ENCODE results near the gene CIC.
"Not testable (repeated sequence)": the region's sequence is repeated elsewhere in the genome, so short reads cannot be mapped to it uniquely, and the experiment has no call there.

CIC gene

GRCh38 chr19:42327381-42327780 lies 58.3 kb downstream of the CIC start:
- FAIRE-seq (no peak), DNase-seq (ENCODE audit: insufficient read length, low spot score) (no peak)

DNA sequence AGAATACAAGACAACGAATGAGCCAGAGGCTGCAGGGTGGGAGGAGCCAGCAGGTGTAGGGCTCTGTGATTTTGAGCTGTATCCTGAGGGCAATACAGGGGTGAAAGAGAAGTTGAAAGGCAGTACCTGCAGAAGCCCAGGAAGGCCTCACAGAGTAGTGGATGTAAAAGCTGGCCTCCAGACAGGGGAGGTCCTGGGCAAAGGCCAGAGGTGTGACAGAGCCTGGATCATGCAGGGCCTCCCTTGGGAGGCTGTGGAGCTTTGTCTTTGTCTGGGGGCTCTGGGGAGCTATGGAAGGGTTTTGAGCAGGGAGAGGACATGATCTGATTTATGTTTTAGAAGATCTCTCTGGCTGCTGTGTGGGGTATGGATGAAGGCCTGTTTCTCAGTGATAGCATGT lies 59.1 kb downstream of the CIC start:
- FAIRE-seq, result no peak

GRCh38 chr19:42328854-42329253 lies 59.8 kb downstream of the CIC start:
- FAIRE-seq (no peak), DNase-seq (ENCODE audit: insufficient read length, low spot score) (no peak)

More for the DNA sequence above, 59.1 kb downstream of the CIC start:
- DNase-seq (ENCODE audit: insufficient read length, low spot score), result no peak

DNA sequence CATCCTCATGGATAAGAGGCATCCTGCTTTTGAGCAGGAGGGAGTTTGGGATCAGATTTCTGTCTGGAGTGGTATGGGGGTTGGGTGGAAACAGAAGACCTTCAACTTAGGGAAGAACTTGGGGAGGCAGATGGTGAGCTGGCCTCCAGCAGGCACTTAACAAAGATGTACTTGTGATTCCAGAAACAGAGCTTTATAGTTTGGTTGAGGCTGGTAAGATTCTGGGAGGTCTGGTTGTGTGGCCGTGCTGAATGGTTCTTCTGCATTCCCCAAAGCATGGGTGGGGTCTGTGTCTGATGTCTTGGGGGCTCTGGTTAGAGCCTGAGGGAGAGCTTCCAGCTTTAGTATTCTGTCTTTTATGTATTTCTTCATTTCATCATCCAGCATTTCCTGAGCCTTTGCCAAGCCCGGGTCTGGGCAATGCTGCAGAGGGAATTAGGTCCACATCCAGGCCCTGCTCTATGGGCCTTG lies 61.2 kb downstream of the CIC start:
- DNase-seq (ENCODE audit: insufficient read length, low spot score) (no peak), FAIRE-seq (no peak)

- DNase-seq (ENCODE audit: insufficient read length, low spot score); FAIRE-seq: not testable (repeated sequence)
Observed at GRCh38 chr19:42331333-42331732, 62.3 kb downstream of the CIC start.

- DNase-seq (ENCODE audit: insufficient read length, low spot score) (no peak), FAIRE-seq (no peak)
Observed at GRCh38 chr19:42332059-42332458, 63.0 kb downstream of the CIC start.

- no peak for FAIRE-seq
- no peak for DNase-seq (ENCODE audit: insufficient read length, low spot score)
Observed at GRCh38 chr19:42333018-42333417, 64.0 kb downstream of the CIC start.

GRCh38 chr19:42333975-42334696 lies 65.1 kb downstream of the CIC start:
- FAIRE-seq (no peak), DNase-seq (ENCODE audit: insufficient read length, low spot score) (no peak)

DNA sequence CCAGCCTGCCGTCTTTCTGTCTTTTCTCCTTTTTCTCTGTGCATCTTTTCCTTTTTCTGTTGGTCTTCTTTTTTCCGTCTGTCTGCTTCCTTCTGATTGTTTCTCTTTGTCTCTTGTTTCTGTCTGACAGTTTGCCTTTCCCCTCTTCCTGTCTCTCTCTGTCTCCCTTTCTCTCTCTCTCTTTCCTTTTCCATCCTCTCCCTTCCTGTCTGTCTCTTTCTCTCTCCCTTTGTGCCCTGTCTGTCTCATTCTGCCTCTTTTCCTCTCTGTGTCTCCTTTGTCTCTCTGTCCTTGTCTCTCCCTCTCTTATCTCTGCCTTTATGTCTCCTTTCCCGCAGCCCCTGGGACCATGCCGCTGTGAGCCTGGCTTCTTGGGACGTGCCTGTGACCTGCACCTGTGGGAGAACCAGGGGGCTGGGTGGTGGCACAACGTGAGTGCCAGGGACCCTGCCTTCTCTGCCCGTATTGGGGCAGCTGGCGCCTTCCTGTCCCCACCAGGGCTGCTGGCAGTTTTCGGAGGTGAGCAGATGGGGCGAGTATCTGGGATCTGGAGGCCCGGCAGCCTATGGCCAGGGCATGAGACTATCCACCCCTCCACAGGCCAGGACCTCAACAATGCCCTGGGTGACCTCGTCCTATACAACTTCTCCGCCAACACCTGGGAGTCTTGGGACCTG lies 65.8 kb downstream of the CIC start:
- FAIRE-seq (no peak), DNase-seq (ENCODE audit: insufficient read length, low spot score) (no peak)

- DNase-seq (ENCODE audit: insufficient read length, low spot score) (no peak), FAIRE-seq (no peak)
Observed at GRCh38 chr19:42335374-42335936, 66.4 kb downstream of the CIC start.

DNA sequence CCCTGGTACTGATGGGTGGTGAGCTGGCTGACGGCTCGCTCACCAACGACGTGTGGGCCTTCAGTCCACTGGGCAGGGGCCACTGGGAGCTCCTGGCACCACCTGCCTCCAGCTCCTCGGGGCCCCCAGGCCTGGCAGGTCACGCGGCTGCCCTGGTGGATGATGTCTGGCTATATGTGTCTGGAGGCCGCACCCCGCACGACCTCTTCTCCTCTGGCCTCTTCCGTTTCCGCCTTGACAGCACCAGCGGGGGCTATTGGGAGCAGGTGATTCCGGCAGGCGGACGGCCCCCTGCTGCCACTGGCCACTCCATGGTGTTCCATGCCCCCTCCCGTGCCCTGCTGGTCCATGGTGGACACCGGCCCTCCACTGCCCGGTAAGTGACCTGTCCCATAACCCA lies 66.9 kb downstream of the CIC start:
- FAIRE-seq, result no peak
- no peak for DNase-seq (ENCODE audit: insufficient read length, low spot score)

GRCh38 chr19:42339126-42339860 lies 70.2 kb downstream of the CIC start:
- DNase-seq (ENCODE audit: insufficient read length, low spot score); FAIRE-seq: not testable (repeated sequence)

- not testable (repeated sequence) for DNase-seq (ENCODE audit: insufficient read length, low spot score); FAIRE-seq
Observed at GRCh38 chr19:42339922-42340321, 70.9 kb downstream of the CIC start.

DNA sequence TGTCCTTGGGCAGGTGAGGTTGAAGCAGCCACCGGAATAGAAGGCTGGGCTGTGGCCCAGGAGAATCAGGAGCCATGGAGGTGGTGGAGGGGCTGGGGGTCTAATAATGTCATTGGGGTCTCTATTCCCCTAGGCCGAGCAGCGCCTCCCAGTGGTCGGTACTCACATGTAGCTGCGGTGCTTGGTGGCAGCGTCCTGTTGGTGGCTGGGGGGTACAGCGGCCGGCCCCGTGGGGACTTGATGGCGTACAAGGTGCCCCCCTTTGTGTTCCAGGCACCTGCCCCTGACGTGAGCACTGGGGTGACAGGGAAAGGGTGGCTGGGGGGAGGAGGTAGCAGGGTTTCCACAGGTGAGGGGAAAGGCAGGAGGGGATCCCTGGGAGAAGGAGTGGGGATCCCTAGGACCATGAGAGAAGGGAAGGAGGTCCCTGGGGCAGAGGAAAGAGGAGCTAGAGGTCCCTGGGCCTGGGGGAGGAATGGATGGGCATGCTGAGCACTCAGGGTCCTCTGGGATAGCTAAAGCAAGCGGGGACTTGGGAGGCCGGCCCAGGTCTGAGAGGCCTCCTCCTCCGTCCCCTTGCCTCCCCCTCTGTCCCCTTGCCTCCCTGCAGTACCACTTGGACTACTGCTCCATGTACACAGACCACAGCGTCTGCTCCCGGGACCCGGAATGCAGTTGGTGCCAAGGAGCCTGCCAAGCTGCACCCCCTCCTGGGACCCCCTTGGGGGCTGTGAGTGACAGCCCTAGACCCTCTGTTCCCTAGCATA lies 74.5 kb downstream of the CIC start:
- FAIRE-seq, result no peak
- DNase-seq (ENCODE audit: insufficient read length, low spot score), result no peak

GRCh38 chr19:42344336-42344893 lies 75.4 kb downstream of the CIC start:
- FAIRE-seq, result no peak
- DNase-seq (ENCODE audit: insufficient read length, low spot score), result no peak
